ENCODE data around the gene ANKLE2. TPM values are rescaled to one million over a fixed set of nuclear protein-coding genes. Genes with fewer than 3 reads are reported as not detected.

The ANKLE2 gene
- total RNA-seq, 1 experiment from 2014 or later = 80.3 TPM

DNA sequence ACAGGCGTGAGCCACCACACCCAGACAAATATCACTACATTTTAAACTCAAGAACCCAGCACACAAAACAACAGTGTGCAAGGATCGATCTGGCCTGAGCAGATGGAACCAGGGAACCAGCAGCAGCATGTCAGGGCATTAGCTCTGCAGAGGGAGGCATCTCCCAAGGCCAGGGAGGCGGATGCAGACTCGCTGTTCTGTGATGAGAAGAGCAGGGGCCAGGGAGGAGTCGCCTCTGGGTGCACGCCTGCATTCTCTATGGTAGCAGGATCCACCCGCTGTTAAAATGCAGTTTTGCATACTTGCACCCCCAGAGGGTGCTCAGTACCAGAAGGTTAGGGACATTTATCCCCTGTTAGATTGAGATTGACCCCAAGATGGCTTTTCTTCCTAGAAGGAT lies 33.1 kb downstream of the ANKLE2 start:
- Histone ChIP-seq H3K14ac (ENCODE audit: insufficient read depth, low read length) (no peak overlapping the region), H3K79me1 (ENCODE audit: insufficient read depth, low read depth, low read length, poor library complexity, severe bottlenecking) (no peaks in the 10 kb centered on the region), H3K27me3 (ENCODE audit: insufficient read depth, low read length) (no peaks in the 10 kb centered on the region), H2BK120ac (ENCODE audit: low read depth, low read length, poor library complexity, severe bottlenecking) (no peak overlapping the region), H2BK12ac (ENCODE audit: insufficient read length, low read depth, low read length) (no peak overlapping the region), H3K27ac (ENCODE audit: insufficient read length, low read depth, low read length) (no peak overlapping the region), H3K79me2 (ENCODE audit: insufficient read depth, low read length) (no peaks in the 10 kb centered on the region), H3K9ac (ENCODE audit: extremely low read depth, insufficient read length, low read length) (no peak overlapping the region), H3K4me2 (ENCODE audit: insufficient read depth, insufficient read length, low read length) (no peak overlapping the region), H4K5ac (ENCODE audit: insufficient read length, low read depth, low read length) (no peak overlapping the region), H3K9me3 (ENCODE audit: control insufficient read depth, low read depth, low read length) (no peaks in the 10 kb centered on the region), H4K8ac (replicated peaks; ENCODE audit: insufficient read length, low read depth, low read length) (no peak overlapping the region), H3K4me1 (ENCODE audit: insufficient read depth, low read length) (no peaks in the 10 kb centered on the region), H2BK15ac (ENCODE audit: low read depth, low read length) (no peak overlapping the region), H4K91ac (ENCODE audit: insufficient read length, low read depth, low read length) (no peak overlapping the region), H3K56ac (ENCODE audit: insufficient read length, low read depth, low read length) (no peak overlapping the region), H3K4ac (ENCODE audit: low read depth, low read length) (no peak overlapping the region), H2BK5ac (ENCODE audit: insufficient read length, low read length) (no peak overlapping the region), H3T11ph (ENCODE audit: low read length) (no peak overlapping the region), H3K18ac (ENCODE audit: insufficient read length, low read depth, low read length) (no peak overlapping the region), H3K23me2 (ENCODE audit: insufficient read length, low read depth, low read length, poor library complexity, severe bottlenecking) (no peaks in the 10 kb centered on the region), H2AK5ac (ENCODE audit: insufficient read length, low read length) (no peak overlapping the region), H2AFZ (ENCODE audit: low read length) (no peak overlapping the region), H2BK20ac (ENCODE audit: low read depth, low read length, poor library complexity, severe bottlenecking) (no peak overlapping the region), H3K23ac (ENCODE audit: insufficient read length, low read depth, low read length) (no peak overlapping the region), H4K20me1 (ENCODE audit: control insufficient read depth, insufficient read depth, insufficient read length) (no peaks in the 10 kb centered on the region)
- H3K36me3 Mint-ChIP-seq (ENCODE audit: insufficient read depth in 1 of 3, low read depth in 3 of 3) = peaks cover 79 to 95% (median 94%) of the 10 kb centered on the region in 3 experiments
- TF ChIP-seq, protein P1, sequence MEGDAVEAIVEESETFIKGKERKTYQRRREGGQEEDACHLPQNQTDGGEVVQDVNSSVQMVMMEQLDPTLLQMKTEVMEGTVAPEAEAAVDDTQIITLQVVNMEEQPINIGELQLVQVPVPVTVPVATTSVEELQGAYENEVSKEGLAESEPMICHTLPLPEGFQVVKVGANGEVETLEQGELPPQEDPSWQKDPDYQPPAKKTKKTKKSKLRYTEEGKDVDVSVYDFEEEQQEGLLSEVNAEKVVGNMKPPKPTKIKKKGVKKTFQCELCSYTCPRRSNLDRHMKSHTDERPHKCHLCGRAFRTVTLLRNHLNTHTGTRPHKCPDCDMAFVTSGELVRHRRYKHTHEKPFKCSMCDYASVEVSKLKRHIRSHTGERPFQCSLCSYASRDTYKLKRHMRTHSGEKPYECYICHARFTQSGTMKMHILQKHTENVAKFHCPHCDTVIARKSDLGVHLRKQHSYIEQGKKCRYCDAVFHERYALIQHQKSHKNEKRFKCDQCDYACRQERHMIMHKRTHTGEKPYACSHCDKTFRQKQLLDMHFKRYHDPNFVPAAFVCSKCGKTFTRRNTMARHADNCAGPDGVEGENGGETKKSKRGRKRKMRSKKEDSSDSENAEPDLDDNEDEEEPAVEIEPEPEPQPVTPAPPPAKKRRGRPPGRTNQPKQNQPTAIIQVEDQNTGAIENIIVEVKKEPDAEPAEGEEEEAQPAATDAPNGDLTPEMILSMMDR (conservative IDR thresholded peaks at IDR 0.05) = no peak
- DNase-seq = no peak
- no peaks in the 10 kb centered on the region for H3K4me1 Mint-ChIP-seq
- peak overlapping the region in 1 of 2 experiments; percentile 14; a peak in 1 of 5 replicates for H3K4me3 Mint-ChIP-seq
- whole genome bisulfite sequencing (ENCODE audit: extremely low coverage, insufficient read length, low lambda C conversion rate) = no CpG with 5 or more reads among the region's 7 CpGs
- peak overlapping the region in 1 of 3 experiments; percentile 91; a peak in 3 of 7 replicates for H3K27ac Mint-ChIP-seq
- H3K9me3 Mint-ChIP-seq = peaks cover 13 to 16% of the 10 kb centered on the region in 2 experiments
- no peaks in the 10 kb centered on the region for H3K27me3 Mint-ChIP-seq (ENCODE audit: low read depth)
